Ishikawa (cell line): ENCODE measurements around the gene SLC4A2.

Source experiments
- CEBPB ChIP-seq: IDR thresholded peaks from 2 replicates; pipeline ENCODE4 v1.6.1; 2012
- EP300 ChIP-seq: IDR thresholded peaks from 2 replicates; pipeline ENCODE4 v1.6.1; 2012; ENCODE audit warnings: borderline replicate concordance
- MAX ChIP-seq: IDR thresholded peaks from 2 replicates; pipeline ENCODE4 v1.6.1; 2012
- NFIC ChIP-seq: IDR thresholded peaks from 2 replicates; pipeline ENCODE4 v1.6.1; 2012
- RAD21 ChIP-seq: IDR thresholded peaks from 2 replicates; pipeline ENCODE4 v1.6.1; 2012; ENCODE audit warnings: low read depth
- REST ChIP-seq: IDR thresholded peaks from 2 replicates; pipeline ENCODE4 v1.6.1; 2012; ENCODE audit warnings: low read depth, mild to moderate bottlenecking
- TAF1 ChIP-seq: IDR thresholded peaks from 2 replicates; pipeline ENCODE4 v1.6.1; 2012; ENCODE audit warnings: low read depth, mild to moderate bottlenecking

- TF ChIP-seq REST: no peak
- 0 out of 2 replicates have a peak, but pooled peaks have one; percentile 27 for TF ChIP-seq EP300
- peak; percentile 12; the same call in 1 of the 2 replicates for TF ChIP-seq CEBPB
- TF ChIP-seq MAX: no peak
- peak; percentile 14; the same call in 1 of the 2 replicates for TF ChIP-seq NFIC
- TF ChIP-seq TAF1: no peak
- no peak for TF ChIP-seq RAD21
Observed at GRCh38 chr7:151125470-151125845, 66.1 kb downstream of the SLC4A2 start.
